OCI-LY1 (cell line): ENCODE results near the gene ZNRF1.

Experiments used
- H2AFZ ChIP-seq: fragments of 200-600 bp; sonication (generic), shearing (Covaris generic); 2 replicates; pipeline ENCODE4 v1.6.0; 2014; ENCODE audit warnings: antibody characterized with exemption, mild to moderate bottlenecking, low read length
- H3F3A ChIP-seq: fragments of 200-600 bp; sonication (generic), shearing (Covaris generic); 2 replicates; pipeline ENCODE4 v1.6.0; 2014; ENCODE audit warnings: mild to moderate bottlenecking, antibody characterized with exemption, low read length, moderate library complexity; ENCODE audit not compliant: insufficient read depth
- H3K27ac ChIP-seq: fragments of 200-600 bp; sonication (generic); 2 replicates; pipeline ENCODE4 v1.5.1; 2014; ENCODE audit warnings: low read length, mixed run types, mild to moderate bottlenecking, low read depth; ENCODE audit not compliant: poor library complexity, severe bottlenecking
- H3K27me3 ChIP-seq: fragments of 200-600 bp; sonication (generic); 2 replicates; pipeline ENCODE4 v1.6.0; 2014; ENCODE audit warnings: antibody characterized with exemption, mild to moderate bottlenecking, low read length, moderate library complexity; ENCODE audit not compliant: insufficient read depth
- H3K36me3 ChIP-seq: fragments of 200-600 bp; sonication (generic); 2 replicates; pipeline ENCODE4 v1.6.1; 2014; ENCODE audit warnings: mild to moderate bottlenecking, antibody characterized with exemption, low read length, moderate library complexity, mixed read lengths; ENCODE audit not compliant: insufficient read depth
- H3K4me1 ChIP-seq: fragments of 200-600 bp; sonication (generic); 2 replicates; pipeline ENCODE4 v1.5.1; 2014; ENCODE audit warnings: mild to moderate bottlenecking, low read length, moderate library complexity; ENCODE audit not compliant: insufficient read depth, severe bottlenecking
- H3K4me2 ChIP-seq: fragments of 200-600 bp; sonication (generic), shearing (Covaris generic); 2 replicates; pipeline ENCODE4 v1.6.1; 2014; ENCODE audit warnings: low read length
- H3K4me3 ChIP-seq: fragments of 200-600 bp; sonication (generic); 2 replicates; pipeline ENCODE4 v1.5.1; 2014; ENCODE audit warnings: low read length, low read depth, mild to moderate bottlenecking, mixed read lengths; ENCODE audit not compliant: poor library complexity, severe bottlenecking
- H3K79me2 ChIP-seq: fragments of 200-600 bp; shearing (Covaris generic); 2 replicates; pipeline ENCODE4 v1.6.1; 2016; ENCODE audit warnings: mixed run types, low read length, mixed read lengths; ENCODE audit not compliant: insufficient read depth
- H3K9ac ChIP-seq: fragments of 200-600 bp; sonication (generic), shearing (Covaris generic); 2 replicates; pipeline ENCODE4 v1.6.1; 2014; ENCODE audit warnings: mild to moderate bottlenecking, low read length, mixed read lengths
- H3K9me2 ChIP-seq: fragments of 200-600 bp; sonication (generic), shearing (Covaris generic); 2 replicates; pipeline ENCODE4 v1.6.1; 2014; ENCODE audit warnings: low read depth, mild to moderate bottlenecking, low read length, mixed read lengths
- H3K9me3 ChIP-seq: fragments of 200-600 bp; shearing (Covaris generic); 2 replicates; pipeline ENCODE4 v1.6.1; 2014; ENCODE audit warnings: low read length, mixed read lengths
- H4K20me1 ChIP-seq: fragments of 200-600 bp; sonication (generic), shearing (Covaris generic); 2 replicates; pipeline ENCODE4 v1.6.0; 2016; ENCODE audit warnings: mild to moderate bottlenecking, low read length; ENCODE audit not compliant: insufficient read depth
- EZH2 ChIP-seq: fragments of 200-600 bp; sonication (generic), shearing (Covaris generic); IDR thresholded peaks from 2 replicates; pipeline ENCODE4 v1.8.0; 2017; ENCODE audit warnings: borderline replicate concordance, mixed run types, mild to moderate bottlenecking, antibody characterized with exemption, low read length, moderate library complexity, mixed read lengths
- TF ChIP-seq, protein P1 (sequence below): fragments of 200-600 bp; sonication (generic), shearing (Covaris generic); IDR thresholded peaks from 2 replicates; pipeline ENCODE4 v1.5.1; 2017; ENCODE audit warnings: mild to moderate bottlenecking, antibody characterized with exemption, low read length, moderate library complexity, mixed read lengths

Gene ZNRF1

DNA sequence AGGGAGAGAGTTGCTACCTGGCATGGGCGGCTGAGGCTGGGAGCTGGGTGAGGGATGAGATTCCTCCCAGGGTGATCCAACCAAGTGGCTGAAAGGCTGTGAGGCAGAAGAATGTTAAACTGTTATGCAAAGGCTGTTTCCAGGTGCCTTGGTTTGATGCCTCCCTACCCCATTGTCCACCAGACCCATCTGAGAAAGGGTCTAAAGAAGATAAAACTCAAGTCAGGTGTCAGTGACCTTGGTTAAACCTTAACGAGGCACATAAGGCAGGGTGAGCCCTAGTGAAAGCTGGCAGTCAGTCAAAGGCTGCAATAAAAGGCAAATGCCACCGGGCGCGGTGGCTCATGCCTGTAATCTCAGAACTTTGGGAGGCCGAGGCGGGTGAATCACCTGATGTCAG lies 94.0 kb downstream of the ZNRF1 start:
- Histone ChIP-seq H3K36me3 (no peaks in the 10 kb centered on the region), H3K27ac (no peak overlapping the region), H3K9me2 (no peaks in the 10 kb centered on the region), H3K79me2 (no peaks in the 10 kb centered on the region), H3K4me3 (no peak overlapping the region), H3K9ac (no peak overlapping the region), H3K4me2 (no peak overlapping the region), H3F3A (no peaks in the 10 kb centered on the region), H3K27me3 (peaks cover 9% of the 10 kb centered on the region; the same call in 1 of the 2 replicates), H3K4me1 (no peaks in the 10 kb centered on the region), H4K20me1 (no peaks in the 10 kb centered on the region), H2AFZ (no peak overlapping the region), H3K9me3 (no peaks in the 10 kb centered on the region)
- TF ChIP-seq EZH2, result no peak
- TF ChIP-seq, protein P1, sequence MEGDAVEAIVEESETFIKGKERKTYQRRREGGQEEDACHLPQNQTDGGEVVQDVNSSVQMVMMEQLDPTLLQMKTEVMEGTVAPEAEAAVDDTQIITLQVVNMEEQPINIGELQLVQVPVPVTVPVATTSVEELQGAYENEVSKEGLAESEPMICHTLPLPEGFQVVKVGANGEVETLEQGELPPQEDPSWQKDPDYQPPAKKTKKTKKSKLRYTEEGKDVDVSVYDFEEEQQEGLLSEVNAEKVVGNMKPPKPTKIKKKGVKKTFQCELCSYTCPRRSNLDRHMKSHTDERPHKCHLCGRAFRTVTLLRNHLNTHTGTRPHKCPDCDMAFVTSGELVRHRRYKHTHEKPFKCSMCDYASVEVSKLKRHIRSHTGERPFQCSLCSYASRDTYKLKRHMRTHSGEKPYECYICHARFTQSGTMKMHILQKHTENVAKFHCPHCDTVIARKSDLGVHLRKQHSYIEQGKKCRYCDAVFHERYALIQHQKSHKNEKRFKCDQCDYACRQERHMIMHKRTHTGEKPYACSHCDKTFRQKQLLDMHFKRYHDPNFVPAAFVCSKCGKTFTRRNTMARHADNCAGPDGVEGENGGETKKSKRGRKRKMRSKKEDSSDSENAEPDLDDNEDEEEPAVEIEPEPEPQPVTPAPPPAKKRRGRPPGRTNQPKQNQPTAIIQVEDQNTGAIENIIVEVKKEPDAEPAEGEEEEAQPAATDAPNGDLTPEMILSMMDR, result no peak

DNA sequence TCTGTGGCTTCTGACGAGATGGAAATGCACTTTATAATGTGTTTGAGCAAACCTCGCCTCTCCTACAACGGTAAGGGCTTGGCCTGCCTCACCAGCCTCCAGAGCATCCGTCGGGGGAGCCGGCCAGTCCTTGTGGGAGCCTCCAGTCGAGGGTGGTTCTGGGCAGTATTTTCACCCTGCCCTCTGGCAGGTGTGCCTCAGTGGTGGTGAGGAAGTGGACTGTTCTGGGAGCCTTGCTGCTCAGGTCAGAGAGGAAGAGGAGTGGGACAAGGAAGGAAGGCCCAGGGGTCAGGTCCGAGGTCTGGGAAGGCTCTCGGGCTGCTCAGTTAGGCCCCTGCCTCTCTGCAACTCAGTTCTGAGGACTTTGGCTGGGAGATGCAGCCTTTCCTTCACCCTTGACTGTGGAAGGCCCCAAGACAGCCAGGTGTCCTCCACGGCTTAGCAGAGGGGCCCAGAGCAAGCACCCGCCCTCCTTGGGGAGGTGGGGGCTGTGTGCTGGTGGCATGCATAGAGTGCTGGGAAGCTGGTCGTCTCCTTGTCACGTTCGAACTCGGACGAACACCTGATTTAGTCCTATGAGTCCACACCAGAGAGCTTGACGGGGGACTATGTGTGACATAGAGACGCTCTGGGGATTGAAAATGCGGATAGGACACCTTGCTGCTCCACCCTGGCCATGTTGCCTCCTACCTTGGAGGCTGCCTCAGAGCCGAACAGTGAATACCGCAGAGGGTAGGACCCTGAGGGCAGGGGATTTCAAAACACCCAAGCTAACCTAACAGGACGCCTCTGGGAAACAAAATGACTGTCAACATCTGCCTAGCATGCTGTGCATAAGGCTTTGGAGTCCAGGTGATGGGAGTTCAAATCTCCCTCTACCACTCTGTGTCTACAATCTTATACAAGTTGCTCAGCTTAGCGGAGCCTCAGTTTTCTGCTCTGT lies 95.0 kb downstream of the ZNRF1 start:
- Histone ChIP-seq H3K9me3 (no peaks in the 10 kb centered on the region), H3K79me2 (no peaks in the 10 kb centered on the region), H3K4me2 (no peak overlapping the region), H3K27me3 (0 out of 2 replicates have a peak, but pooled peaks cover 5% of the 10 kb centered on the region), H3K36me3 (no peaks in the 10 kb centered on the region), H3F3A (no peaks in the 10 kb centered on the region), H4K20me1 (no peaks in the 10 kb centered on the region), H3K27ac (no peak overlapping the region), H2AFZ (no peak overlapping the region), H3K4me3 (no peak overlapping the region), H3K9me2 (no peaks in the 10 kb centered on the region), H3K4me1 (no peaks in the 10 kb centered on the region), H3K9ac (no peak overlapping the region)
- TF ChIP-seq, protein P1, result no peak
- TF ChIP-seq EZH2, result no peak

DNA sequence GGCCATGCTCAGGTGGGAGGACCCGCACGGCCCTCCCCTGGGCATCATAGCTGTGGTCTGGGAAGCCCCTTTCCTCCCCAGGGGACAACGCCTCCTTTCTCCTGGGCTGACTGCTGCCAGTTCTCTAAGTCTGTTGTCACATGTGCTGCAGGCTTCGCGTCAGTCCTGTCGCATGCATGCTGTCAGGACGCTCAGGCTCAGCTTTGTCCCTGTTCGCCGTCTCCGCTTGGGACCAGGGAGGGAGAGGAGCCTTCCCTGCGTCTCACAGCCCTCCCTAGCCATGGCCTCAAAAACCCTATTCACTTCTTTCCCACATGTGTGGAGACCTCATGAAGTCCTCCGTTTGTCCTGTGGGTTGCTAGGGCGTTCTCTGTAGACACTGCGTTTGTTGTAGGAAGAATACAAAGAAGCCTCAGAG lies 96.4 kb downstream of the ZNRF1 start:
- Histone ChIP-seq H3K27me3 (0 out of 2 replicates have a peak, but pooled peaks cover 5% of the 10 kb centered on the region), H2AFZ (no peak overlapping the region), H3K27ac (no peak overlapping the region), H3F3A (no peaks in the 10 kb centered on the region), H3K9me2 (no peaks in the 10 kb centered on the region), H4K20me1 (no peaks in the 10 kb centered on the region), H3K4me3 (no peak overlapping the region), H3K79me2 (no peaks in the 10 kb centered on the region), H3K4me2 (no peak overlapping the region), H3K36me3 (no peaks in the 10 kb centered on the region), H3K4me1 (no peaks in the 10 kb centered on the region), H3K9me3 (no peaks in the 10 kb centered on the region), H3K9ac (no peak overlapping the region)
- TF ChIP-seq, protein P1, result no peak
- no peak for TF ChIP-seq EZH2
